ENCODE measurements around the gene USP49. TPM values are rescaled to one million over a fixed set of nuclear protein-coding genes. Genes with fewer than 3 reads are reported as not detected.
"Not testable (repeated sequence)": the region's sequence is repeated elsewhere in the genome, so short reads cannot be mapped to it uniquely, and the experiment has no call there.

The USP49 gene
- total and polyA plus RNA-seq, 2 of the 4 experiments (the other 2 are of a cell fraction): 1.4 to 2.1 TPM

DNA sequence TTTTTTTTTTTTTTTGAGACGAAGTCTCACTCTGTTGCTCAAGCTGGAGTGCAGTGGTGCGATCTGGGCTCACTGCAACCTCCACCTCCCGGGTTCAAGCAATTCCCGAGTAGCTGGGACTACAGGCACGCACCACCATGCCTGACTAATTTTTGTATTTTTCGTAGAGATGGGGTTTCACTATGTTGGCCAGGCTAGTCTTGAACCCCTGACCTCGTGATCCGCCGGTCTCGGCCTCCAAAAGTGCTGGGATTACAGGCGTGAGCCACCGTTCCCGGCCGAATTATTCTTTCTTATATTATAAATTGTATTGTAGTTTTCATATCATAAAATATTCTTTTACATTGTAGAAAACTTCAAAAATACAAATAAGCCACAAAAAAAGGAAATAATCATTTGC, 47.7 kb upstream of the USP49 start:
- H3K9me3 ChIP-seq (ENCODE audit: control insufficient read depth, insufficient read depth, low read length); H2BK5ac ChIP-seq (ENCODE audit: low read depth, low read length, poor library complexity, severe bottlenecking); H2AK9ac ChIP-seq (replicated peaks; ENCODE audit: low read depth, low read length, poor library complexity); H3K18ac ChIP-seq (ENCODE audit: low read depth, low read length); intact Hi-C loops (cut with micrococcal nuclease); H3K36me3 ChIP-seq (ENCODE audit: control insufficient read depth, insufficient read depth, low read length); H2AFZ ChIP-seq (replicated peaks; ENCODE audit: low read length, poor library complexity); H3K23ac ChIP-seq (ENCODE audit: low read depth, low read length); H3K4ac ChIP-seq (ENCODE audit: low read depth, low read length); H3K9ac ChIP-seq (ENCODE audit: low read depth, low read length); H4K91ac ChIP-seq (ENCODE audit: insufficient read depth, low read depth, low read length); H3K14ac ChIP-seq (replicated peaks; ENCODE audit: low read depth, low read length); dilution Hi-C loops (cut with HindIII; ENCODE audit: low sequenced_read_pairs, unreplicated experiment); DNase-seq; in situ Hi-C loops (cut with MboI; ENCODE audit: low sequenced_read_pairs); H3K4me2 ChIP-seq (ENCODE audit: low read depth, low read length); H3K27me3 ChIP-seq (ENCODE audit: control insufficient read depth, insufficient read depth, low read length); H3K56ac ChIP-seq (ENCODE audit: extremely low read depth, insufficient read depth, low read length); H2BK120ac ChIP-seq (ENCODE audit: low read depth, low read length); ATAC-seq (ENCODE audit: low read depth); BruUV-seq (replicated peaks); H2BK20ac ChIP-seq (ENCODE audit: low read depth, low read length); H4K5ac ChIP-seq (ENCODE audit: low read depth, low read length); POLR2A ChIA-PET (ENCODE audit: unreplicated experiment); H3K4me3 ChIP-seq (ENCODE audit: insufficient read depth, low read depth, low read length); H2AK5ac ChIP-seq (ENCODE audit: low read depth, low read length); H2BK15ac ChIP-seq (ENCODE audit: low read depth, low read length): not testable (repeated sequence)
- Histone ChIP-seq H3K4me1 (ENCODE audit: control insufficient read depth, insufficient read depth, low read length) (peaks cover 27% of the 10 kb centered on the region), H4K8ac (ENCODE audit: low read depth in 2 of 2, low read length in 2 of 2) (peak overlapping the region; percentile 39 to 89; a peak in 1 of 4 replicates), H3K9me1 (ENCODE audit: insufficient read depth, low read length) (peaks cover 16% of the 10 kb centered on the region), H4K20me1 (ENCODE audit: insufficient read depth, low read length) (peaks cover 24% of the 10 kb centered on the region), H3K79me1 (ENCODE audit: low read depth in 1 of 2, low read length in 2 of 2) (peaks cover 9 to 33% of the 10 kb centered on the region in 2 experiments; a peak in 3 of 4 replicates), H3K27ac (ENCODE audit: insufficient read depth, low read length) (peak overlapping the region; percentile 69; the same call in 1 of the 2 replicates)
- CTCF ChIA-PET: interaction anchor here (0.7 kb wide), 1 partner anchor 101 kb away, joined by 4 read pairs; no protein-coding TSS in a partner anchor
- WGBS, 2 experiments (ENCODE audit: extremely low coverage in 2 of 2, insufficient read length in 1 of 2): no CpG with 5 or more reads among the region's 14 CpGs

Data from IMR-90 (cell line).